GM18858 (cell line): ENCODE results near the gene ZNF283.
"Not testable (repeated sequence)": the region's sequence is repeated elsewhere in the genome, so short reads cannot be mapped to it uniquely, and the experiment has no call there.

Experiments
- ATAC-seq: cut with Tn5 transposase; IDR thresholded peaks from one replicate; pipeline ENCODE4 v1.9.1; 2021; ENCODE audit not compliant: unreplicated experiment

The ZNF283 gene

GRCh38 chr19:43847884-43848283, 20.8 kb downstream of the ZNF283 start:
- no peak for ATAC-seq

- no peak for ATAC-seq
These were observed 21.7 kb downstream of the ZNF283 start for GRCh38 chr19:43848821-43849220.

DNA sequence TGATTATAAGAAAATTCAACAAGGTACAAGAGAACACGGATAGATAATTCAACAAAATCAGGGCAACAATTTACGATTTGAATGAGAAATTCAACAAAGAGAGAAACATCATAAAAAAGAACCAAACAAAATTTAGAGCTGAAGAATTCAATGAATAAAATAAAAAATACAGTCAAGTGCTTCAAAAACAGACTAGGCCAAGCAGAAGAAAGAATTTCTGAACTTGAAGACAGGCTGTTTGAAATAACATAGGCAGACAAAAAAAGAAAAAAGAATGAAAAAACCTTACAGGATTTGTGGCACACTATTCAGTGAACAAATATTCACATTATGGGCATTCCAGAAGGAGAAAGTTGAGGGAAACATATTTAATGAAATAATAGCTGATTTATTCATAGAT, 31.1 kb downstream of the ZNF283 start:
- ATAC-seq, result no peak

DNA sequence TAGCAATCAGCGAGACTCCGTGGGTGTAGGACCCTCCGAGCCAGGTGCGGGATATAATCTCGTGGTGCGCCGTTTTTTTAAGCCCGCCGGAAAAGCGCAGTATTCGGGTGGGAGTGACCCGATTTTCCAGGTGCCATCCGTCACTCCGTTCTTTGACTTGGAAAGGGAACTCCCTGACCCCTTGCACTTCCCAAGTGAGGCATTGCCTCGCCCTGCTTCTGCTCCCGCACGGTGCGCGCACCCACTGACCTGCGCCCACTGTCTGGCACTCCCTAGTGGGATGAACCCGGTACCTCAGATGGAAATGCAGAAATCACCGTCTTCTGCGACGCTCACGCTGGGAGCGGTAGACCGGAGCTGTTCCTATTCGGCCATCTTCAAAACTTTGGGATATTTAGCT, 39.8 kb downstream of the ZNF283 start:
- ATAC-seq, result not testable (repeated sequence)

GRCh38 chr19:43872547-43873336, 45.6 kb downstream of the ZNF283 start:
- no peak for ATAC-seq

DNA sequence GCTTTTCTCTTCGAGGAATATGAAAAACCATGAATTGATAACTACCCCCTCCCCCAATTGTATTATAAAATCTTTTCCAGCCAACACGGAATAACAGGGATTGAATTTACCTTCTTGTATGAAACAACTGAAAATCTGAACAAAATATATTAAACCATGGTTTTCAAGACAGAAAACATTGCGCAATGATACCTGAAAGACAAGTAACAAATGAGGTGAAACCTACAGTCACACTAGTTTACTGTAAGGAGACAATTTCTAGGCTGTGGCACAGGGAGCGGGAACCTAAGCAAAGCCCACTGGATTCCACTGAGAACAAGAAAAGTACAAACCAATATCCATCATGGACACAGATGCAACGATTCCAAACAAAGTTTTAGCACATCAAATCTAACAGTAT, 53.4 kb downstream of the ZNF283 start:
- ATAC-seq, result no peak

GRCh38 chr19:43883864-43884263, 56.7 kb downstream of the ZNF283 start, which contains the start of gene ZNF404:
ZNF404 (minus strand) TSS chr19:43883964.
- ATAC-seq, result no peak

GRCh38 chr19:43895727-43896308, 68.7 kb downstream of the ZNF283 start:
- no peak for ATAC-seq
